HT1080 (cell line): ENCODE measurements around the gene C1orf226. TPM values are rescaled to one million over a fixed set of nuclear protein-coding genes. Genes with fewer than 3 reads are reported as not detected.

Source experiments
- DNase-seq: peaks from one replicate; pipeline ENCODE4 v3.0.0-alpha.2; 2015; ENCODE audit warnings: low read depth
- total RNA-seq: library from RNA; depleted of rRNA; stranded (reverse); fragments of >200 nt; shearing (Covaris generic); gene quantifications from 2 replicates; pipeline ENCODE4 v1.2.3, GENCODE V29; 2014

Gene C1orf226
- total RNA-seq, 1 experiment from 2014 or later = 1.3 TPM

DNA sequence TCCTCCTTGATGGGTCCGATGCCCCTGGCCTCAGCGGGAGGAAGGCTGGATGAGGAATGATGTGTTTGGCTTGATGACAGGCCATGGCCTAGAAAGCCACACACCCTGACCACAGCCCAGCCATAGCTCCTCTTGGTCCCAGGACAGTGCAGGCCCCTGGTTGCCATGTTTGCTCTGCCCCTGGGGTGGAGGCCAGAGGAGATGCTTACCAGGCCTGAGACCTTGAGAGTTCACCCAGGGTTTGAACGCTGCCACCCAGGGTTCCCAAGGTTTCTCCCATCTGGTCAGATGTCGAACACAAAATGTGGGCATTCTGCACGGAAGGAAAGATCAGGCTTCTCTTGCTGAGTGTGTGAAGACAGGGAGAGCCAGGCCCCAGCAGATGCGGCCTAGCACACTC lies 2.6 kb downstream of the C1orf226 start:
- DNase-seq = no peak

DNA sequence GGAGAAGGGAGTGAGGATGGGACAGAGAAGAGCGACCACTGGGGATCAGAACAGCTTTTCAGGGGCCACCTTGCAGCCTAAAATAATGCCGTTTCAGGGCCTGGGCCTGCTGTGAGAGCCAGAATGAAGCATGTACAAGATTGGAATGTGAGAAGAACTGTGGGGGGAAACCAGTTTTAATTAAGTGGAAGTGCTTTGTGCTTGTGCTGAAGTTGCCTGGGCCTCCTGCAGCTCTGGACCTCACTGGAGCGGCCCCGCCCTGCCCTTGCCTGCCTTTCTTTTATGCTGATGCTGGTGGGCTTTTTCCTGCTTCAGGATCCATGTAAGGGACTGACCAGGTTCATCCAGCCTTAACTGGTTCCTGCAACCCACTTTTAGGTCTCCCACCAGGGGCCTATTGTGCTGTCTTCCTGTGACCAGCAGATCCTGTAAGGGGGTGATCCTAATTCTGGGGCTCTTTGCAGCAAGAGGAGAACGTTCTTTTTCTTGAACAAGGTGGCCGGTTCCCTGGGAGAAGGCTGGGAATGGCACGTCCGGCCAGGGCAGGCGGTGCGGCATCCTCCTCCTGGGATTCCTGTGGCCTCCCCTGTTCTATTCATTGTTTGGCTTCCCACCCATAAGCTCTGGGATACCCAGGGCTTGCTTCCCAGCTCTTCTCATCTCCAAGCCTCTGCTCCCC lies 3.2 kb downstream of the C1orf226 start:
- DNase-seq = no peak

GRCh38 chr1:162385280-162385623 lies 3.7 kb downstream of the C1orf226 start:
- DNase-seq = no peak

GRCh38 chr1:162385702-162386101 lies 4.2 kb downstream of the C1orf226 start:
- no peak for DNase-seq

DNA sequence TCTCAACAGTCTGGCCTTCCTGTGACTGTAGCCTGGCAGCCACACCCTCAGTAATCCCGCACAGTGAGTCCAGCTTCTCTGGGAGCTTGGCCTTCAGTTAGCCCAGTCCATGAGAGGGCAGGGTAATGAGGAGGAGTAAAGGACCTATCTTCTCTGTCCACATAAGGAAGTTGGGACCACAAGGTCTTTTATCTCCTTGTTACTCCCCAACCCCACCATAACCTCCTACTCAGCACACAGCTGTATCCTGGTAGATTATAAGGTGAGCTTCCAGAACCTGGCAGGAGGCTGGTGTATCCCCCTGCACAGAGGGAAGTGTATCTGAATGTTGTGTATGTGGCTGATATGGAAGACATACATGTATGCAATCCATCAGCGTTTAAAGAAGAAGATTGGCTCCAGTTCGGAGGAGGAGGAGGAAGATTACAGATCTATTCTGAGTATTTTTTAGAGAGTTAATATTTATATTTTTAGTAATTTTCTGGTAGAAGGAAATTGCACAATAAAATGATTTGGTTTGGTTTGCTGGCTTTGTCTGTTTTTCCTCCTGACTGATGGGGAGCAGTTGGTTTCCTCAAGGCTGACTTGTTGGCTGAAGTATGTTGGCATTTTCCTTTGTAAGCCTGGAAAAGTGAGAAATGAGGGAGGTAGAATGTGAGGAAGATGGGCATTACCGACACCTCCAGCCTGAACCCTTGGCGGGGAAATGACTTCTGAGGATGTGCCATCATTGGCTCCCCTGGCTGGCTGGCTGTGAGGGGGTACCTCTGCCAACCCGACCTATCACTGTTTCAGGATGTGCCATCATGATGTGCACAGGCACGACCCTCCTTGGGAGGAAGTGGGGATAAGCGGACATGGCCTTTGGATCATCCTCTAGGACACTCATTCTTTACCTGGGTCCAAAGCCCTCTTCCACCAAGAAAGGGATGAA lies 5.0 kb downstream of the C1orf226 start:
- no peak for DNase-seq

GRCh38 chr1:162387226-162388082 lies 5.9 kb downstream of the C1orf226 start:
- no peak for DNase-seq

DNA sequence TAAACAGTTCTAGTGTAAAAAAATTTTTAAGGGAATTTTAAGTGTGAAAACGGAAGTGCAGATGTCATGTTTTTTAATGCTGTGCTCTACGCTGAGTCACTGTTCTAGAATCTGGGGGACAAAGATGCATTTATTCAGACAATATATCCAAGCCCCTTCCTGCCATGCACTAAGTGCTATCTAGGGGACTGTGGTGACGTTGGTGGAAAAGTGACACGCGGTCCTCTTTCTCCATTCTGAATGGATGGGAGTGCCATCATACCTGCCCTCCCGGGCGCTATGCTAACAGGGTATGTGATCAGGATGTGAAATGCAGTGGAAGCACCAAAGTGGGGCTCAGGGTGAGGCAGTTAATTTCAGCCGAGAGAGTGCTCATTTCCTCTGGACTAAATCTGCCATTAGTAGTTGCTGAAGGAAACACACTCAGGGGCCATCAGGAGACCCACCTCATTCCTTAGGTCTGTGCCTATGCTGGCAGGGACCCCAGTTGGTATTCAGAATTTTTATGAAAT lies 6.6 kb downstream of the C1orf226 start:
- DNase-seq = no peak

DNA sequence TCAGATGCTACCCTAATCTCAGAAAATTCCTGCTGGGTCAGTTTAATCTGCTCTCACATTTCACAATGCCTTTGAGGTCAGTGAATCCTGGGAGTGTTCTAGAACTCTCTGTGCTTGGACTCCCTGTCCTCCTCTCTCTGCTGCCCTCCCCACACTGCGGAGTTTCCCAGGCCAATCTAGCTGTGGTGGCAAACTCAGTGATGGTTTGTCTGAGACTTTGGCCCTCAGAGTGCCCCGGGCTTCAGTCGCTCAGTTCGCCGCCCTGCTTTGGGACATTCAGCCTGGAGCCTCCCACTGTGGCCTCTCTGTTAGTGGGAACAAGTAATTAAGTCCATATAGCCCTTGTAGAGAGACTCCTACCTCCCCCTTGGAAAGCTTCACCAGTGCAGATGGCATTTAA lies 7.1 kb downstream of the C1orf226 start:
- DNase-seq = no peak

- DNase-seq = peak; percentile 46
Observed at GRCh38 chr1:162389021-162389818, 7.7 kb downstream of the C1orf226 start.

- no peak for DNase-seq
Observed at GRCh38 chr1:162389971-162390370, 8.4 kb downstream of the C1orf226 start.

- no peak for DNase-seq
Observed at GRCh38 chr1:162390396-162391185, 9.1 kb downstream of the C1orf226 start.

- no peak for DNase-seq
Observed at GRCh38 chr1:162391790-162392563, 10.4 kb downstream of the C1orf226 start.

DNA sequence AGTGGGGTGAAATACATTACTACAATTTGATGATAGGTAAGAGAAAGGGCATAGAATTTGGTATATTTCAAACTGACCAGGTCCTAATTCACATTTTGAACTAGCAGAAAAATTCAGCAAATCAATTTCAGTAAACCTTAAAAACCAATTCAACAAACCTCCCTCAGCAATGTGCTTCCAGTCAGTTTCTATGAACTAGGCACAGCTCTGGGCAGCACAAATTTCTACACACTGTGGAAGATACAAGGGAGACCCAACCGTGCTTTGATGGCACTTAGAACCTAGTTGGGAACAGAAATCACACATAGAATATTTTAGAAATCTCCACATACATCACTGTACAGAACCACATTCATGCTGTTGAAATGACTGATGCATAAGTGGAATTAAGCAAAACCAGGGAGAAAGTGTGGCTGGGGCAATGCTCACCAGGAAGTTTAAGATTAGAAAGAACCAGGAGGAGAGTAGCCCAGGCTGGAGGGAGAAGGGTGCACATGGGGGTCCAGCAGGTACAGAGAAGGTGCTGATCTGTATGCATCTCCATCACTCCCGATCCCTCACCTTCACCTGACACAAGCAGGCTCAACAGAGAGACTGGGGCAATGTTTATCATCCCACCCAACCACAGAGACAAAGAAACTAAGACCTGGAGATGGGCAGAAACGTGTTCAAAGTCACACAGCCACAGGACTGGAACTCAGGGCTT lies 14.8 kb downstream of the C1orf226 start:
- no peak for DNase-seq

DNA sequence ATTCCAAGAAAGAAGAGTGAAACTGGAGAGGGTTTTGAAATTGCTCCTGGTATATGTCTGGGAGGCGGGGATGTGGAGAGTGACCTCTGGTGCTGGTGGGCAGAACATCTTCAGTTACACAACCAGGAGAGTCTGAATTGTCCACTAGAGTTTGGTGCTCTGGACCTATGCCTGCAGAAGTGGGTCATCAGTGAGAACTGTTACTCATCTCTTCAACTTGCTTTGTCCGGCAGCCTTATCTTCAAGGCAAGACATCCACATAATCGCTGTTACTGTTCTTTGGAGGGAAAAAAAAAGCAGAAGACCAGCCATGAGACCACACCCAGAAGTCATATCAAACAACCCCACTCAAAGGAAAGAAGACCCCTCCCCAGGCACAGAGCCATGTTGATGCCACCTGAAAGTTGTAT lies 15.5 kb downstream of the C1orf226 start:
- no peak for DNase-seq

DNA sequence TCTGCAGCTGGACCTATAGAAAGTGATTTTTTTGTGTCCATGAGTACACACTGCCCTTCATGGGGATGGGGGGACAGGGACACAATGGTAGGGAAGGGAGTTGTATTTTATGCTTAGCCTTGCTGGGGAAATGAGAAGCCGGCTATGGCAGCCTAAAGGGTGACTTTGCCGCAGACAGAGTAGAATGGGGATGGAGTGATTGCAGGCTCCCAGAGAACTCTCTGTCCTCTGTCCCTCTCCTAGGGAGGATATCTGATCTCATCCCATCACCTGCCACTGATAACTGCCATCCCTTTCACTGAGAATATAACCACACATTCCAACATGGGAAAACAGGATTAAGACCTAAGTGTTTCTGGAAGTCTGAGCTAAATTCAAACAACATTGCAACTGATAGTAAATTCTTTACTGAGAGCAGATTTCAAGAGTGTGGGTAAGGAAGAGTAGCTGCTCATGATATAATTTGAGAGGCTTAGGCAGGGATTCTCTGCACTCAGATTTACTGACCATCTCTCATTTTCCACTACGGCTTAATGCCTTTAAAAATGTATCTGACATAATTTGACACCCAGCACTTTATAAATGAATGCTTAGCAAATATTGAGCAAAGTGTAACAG lies 16.5 kb downstream of the C1orf226 start:
- DNase-seq = no peak

- no peak for DNase-seq
Observed at GRCh38 chr1:162398999-162399580, 17.6 kb downstream of the C1orf226 start.

GRCh38 chr1:162400790-162401355 lies 19.3 kb downstream of the C1orf226 start:
- DNase-seq = no peak
